Measurements from ENCODE around the gene ALOX5AP.

ALOX5AP gene

GRCh38 chr13:30720172-30720869 lies 15.0 kb upstream of the ALOX5AP start:
- no peak overlapping the region for H3K27ac ChIP-seq

GRCh38 chr13:30721936-30722335 lies 13.4 kb upstream of the ALOX5AP start:
- DNase-seq (ENCODE audit: low spot score), result no peak
- ChIA-PET POLR2A (ENCODE audit: low non-redundant PET) (no interaction called here), CTCF (no interaction called here)
- H3K27ac ChIP-seq, result no peak overlapping the region
- no peak for TF ChIP-seq CTCF (conservative IDR thresholded peaks at IDR 0.05; ENCODE audit: low read depth)

More at GRCh38 chr13:30720172-30720869, 15.0 kb upstream of the ALOX5AP start:
- ChIA-PET POLR2A (ENCODE audit: low non-redundant PET) (no interaction called here), CTCF (no interaction called here)
- TF ChIP-seq CTCF (conservative IDR thresholded peaks at IDR 0.05; ENCODE audit: low read depth), result no peak
- no peak for DNase-seq (ENCODE audit: low spot score)

GRCh38 chr13:30722361-30722760 lies 13.0 kb upstream of the ALOX5AP start:
- POLR2A ChIA-PET (ENCODE audit: low non-redundant PET), result no interaction called here
- TF ChIP-seq CTCF (conservative IDR thresholded peaks at IDR 0.05; ENCODE audit: low read depth), result no peak
- CTCF ChIA-PET, result no interaction called here
- DNase-seq (ENCODE audit: low spot score), result no peak
- no peak overlapping the region for H3K27ac ChIP-seq

- DNase-seq (ENCODE audit: low spot score), result no peak
- CTCF ChIA-PET, result interaction anchor here (0.7 kb wide), 1 partner anchor 237 kb away, joined by 3 read pairs; no protein-coding TSS in a partner anchor
- no peak for TF ChIP-seq CTCF (conservative IDR thresholded peaks at IDR 0.05; ENCODE audit: low read depth)
- no peak overlapping the region for H3K27ac ChIP-seq
- POLR2A ChIA-PET (ENCODE audit: low non-redundant PET), result no interaction called here
Measured at GRCh38 chr13:30724778-30725177, 10.6 kb upstream of the ALOX5AP start.

- POLR2A ChIA-PET (ENCODE audit: low non-redundant PET), result no interaction called here
- no peak for TF ChIP-seq CTCF (conservative IDR thresholded peaks at IDR 0.05; ENCODE audit: low read depth)
- no peak for DNase-seq (ENCODE audit: low spot score)
- H3K27ac ChIP-seq, result no peak overlapping the region
- CTCF ChIA-PET, result no interaction called here
Measured at GRCh38 chr13:30725326-30726085, 9.8 kb upstream of the ALOX5AP start.

- no peak overlapping the region for H3K27ac ChIP-seq
- ChIA-PET POLR2A (ENCODE audit: low non-redundant PET) (no interaction called here), CTCF (no interaction called here)
- no peak for TF ChIP-seq CTCF (conservative IDR thresholded peaks at IDR 0.05; ENCODE audit: low read depth)
- no peak for DNase-seq (ENCODE audit: low spot score)
Measured at GRCh38 chr13:30726192-30726591, 9.2 kb upstream of the ALOX5AP start.
